ENCODE data around the gene TFEB. TPM values are rescaled to one million over a fixed set of nuclear protein-coding genes. Genes with fewer than 3 reads are reported as not detected.

TFEB gene
- total and polyA plus RNA-seq, 2 of the 8 experiments (the other 6 are each of a cell fraction or from before 2014, with no cell fraction given), result 2.3 to 6.7 TPM

DNA sequence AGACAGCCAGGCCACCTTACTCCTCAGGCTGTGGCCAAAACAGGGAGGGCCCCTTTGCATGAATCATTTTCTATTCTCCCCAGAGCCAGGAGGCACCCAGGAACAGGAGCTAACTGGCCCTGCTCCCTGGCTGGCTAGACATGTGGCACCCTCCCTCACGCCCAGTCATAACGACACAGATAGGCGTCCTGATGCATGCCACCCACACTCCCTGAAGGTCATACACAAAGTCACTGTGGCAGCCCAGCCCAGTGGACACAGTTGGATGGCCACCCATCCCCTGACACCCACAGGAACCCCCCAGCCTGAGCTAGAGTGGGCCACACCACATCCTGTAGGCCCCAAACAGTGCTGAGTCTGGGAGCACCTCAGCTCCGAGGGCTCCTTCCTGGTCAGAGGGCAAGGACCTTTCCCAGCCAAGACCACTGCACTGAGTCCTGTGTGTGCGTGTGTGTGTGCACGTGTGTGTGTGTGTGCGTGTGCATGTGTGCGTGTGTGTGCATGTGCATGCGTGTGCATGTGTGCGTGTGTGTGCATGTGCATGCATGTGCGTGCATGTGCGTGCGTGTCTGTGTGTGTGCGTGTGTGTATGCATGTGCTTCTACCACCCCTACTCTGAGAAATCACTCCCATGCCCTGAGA is 21.6 kb downstream of the TFEB start:
- H3K56ac ChIP-seq (replicated peaks; ENCODE audit: insufficient read length, low read depth, low read length), result no peak overlapping the region
- DNase-seq (ENCODE audit: low read depth in 1 of 2, low spot score in 2 of 2), result no peak
- peaks cover 4% of the 10 kb centered on the region; the same call in 1 of the 2 replicates for H3K23me2 ChIP-seq (ENCODE audit: low read depth, low read length)
- H3K27ac ChIP-seq (ENCODE audit: low read depth, low read length), result no peak overlapping the region
- peak overlapping the region; percentile 86; the same call in 1 of the 2 replicates for H2AK5ac ChIP-seq (ENCODE audit: low read depth, low read length)
- H3K9me3 ChIP-seq (ENCODE audit: insufficient read depth in 2 of 2, low read depth in 1 of 2, low read length in 1 of 2), result no peaks in the 10 kb centered on the region
- H4K91ac ChIP-seq (replicated peaks; ENCODE audit: insufficient read length, low read length), result no peak overlapping the region
- ChIA-PET CTCF (ENCODE audit: partially characterized antibody) (interaction anchor here (0.6 to 3.4 kb wide), 7 partner anchors 9 to 65 kb away, joined by 3 to 10 read pairs (median 3); no protein-coding TSS in a partner anchor), POLR2A (ENCODE audit: partially characterized antibody) (no interaction called here)
- no peak overlapping the region for H3K14ac ChIP-seq (ENCODE audit: insufficient read length)
- H3K18ac ChIP-seq (ENCODE audit: extremely low read depth, low read length), result no peak overlapping the region; the same call in 1 of the 2 replicates
- H3K36me3 ChIP-seq (ENCODE audit: control insufficient read depth in 2 of 4, insufficient read depth in 4 of 4, low read length in 3 of 4), result no peaks in the 10 kb centered on the region
- H4K5ac ChIP-seq (ENCODE audit: insufficient read length, low read depth, low read length), result no peak overlapping the region
- H2BK120ac ChIP-seq (replicated peaks; ENCODE audit: low read depth, low read length), result no peak overlapping the region
- no peak overlapping the region for H2AFZ ChIP-seq (ENCODE audit: low read length)
- no peaks in the 10 kb centered on the region for H3K79me1 ChIP-seq (ENCODE audit: low read depth, low read length)
- no peak for FAIRE-seq
- peak overlapping the region; percentile 43; the same call in 1 of the 2 replicates for H2BK12ac ChIP-seq (ENCODE audit: low read depth, low read length)
- no peaks in the 10 kb centered on the region; a peak in 1 of 7 replicates for H3K27me3 ChIP-seq (replicated peaks in 1 of 4; ENCODE audit: control insufficient read depth in 3 of 4, extremely low read depth in 1 of 4, insufficient read depth in 3 of 4, low read length in 3 of 4)
- peaks cover 0 to 3% (median 0%) of the 10 kb centered on the region in 4 experiments; a peak in 1 of 7 replicates for H3K4me1 ChIP-seq (replicated peaks in 1 of 4; ENCODE audit: control insufficient read depth in 3 of 4, insufficient read depth in 4 of 4, low read length in 3 of 4)
- H2BK5ac ChIP-seq (ENCODE audit: low read depth, low read length), result no peak overlapping the region
- peaks cover 0 to 2% of the 10 kb centered on the region in 2 experiments for H4K20me1 ChIP-seq (replicated peaks in 1 of 2; ENCODE audit: control insufficient read depth in 1 of 2, insufficient read depth in 2 of 2, low read length in 2 of 2)
- no peak overlapping the region for H3K9ac ChIP-seq (replicated peaks in 1 of 4; ENCODE audit: extremely low read depth in 1 of 4, low read depth in 3 of 4, low read length in 3 of 4)
- no peak overlapping the region for H3K4me2 ChIP-seq (ENCODE audit: insufficient read depth in 1 of 2, low read depth in 2 of 2, low read length in 2 of 2)
- no peaks in the 10 kb centered on the region for H3K79me2 ChIP-seq (ENCODE audit: control insufficient read depth in 1 of 2, insufficient read depth in 2 of 2, low read length in 2 of 2)
- H2BK15ac ChIP-seq (ENCODE audit: low read length), result peak overlapping the region; percentile 88; the same call in 1 of the 2 replicates
- H4K8ac ChIP-seq (ENCODE audit: extremely low read depth, insufficient read depth, low read length), result no peak overlapping the region
- H3K4me3 ChIP-seq (ENCODE audit: extremely low read depth in 1 of 4, insufficient read depth in 2 of 4, low read depth in 3 of 4, low read length in 4 of 4), result no peak overlapping the region
- 81% methylated on average over 14 of the region's 14 CpGs; no CpG with 5 or more reads in 1 of the 2 experiments for WGBS, 2 experiments (ENCODE audit: extremely low coverage in 1 of 2, insufficient coverage in 1 of 2, insufficient read length in 1 of 2, insufficient replicate concordance in 2 of 2, low coverage in 1 of 2, low lambda C conversion rate in 2 of 2, missing lambda C conversion rate in 1 of 2)
- no peak overlapping the region for H3K4ac ChIP-seq (replicated peaks; ENCODE audit: insufficient read length, low read depth, low read length)
- H2BK20ac ChIP-seq (ENCODE audit: low read length), result no peak overlapping the region
- H3K23ac ChIP-seq (ENCODE audit: insufficient read length), result no peak overlapping the region
- TF ChIP-seq KDM1A (IDR thresholded peaks at IDR 0.05; ENCODE audit: borderline replicate concordance, low read length) (no peak), NANOG (IDR thresholded peaks at IDR 0.05; ENCODE audit: insufficient read depth, low read depth, low read length, poor library complexity, severe bottlenecking) (no peak), EGR1 (IDR thresholded peaks at IDR 0.05; ENCODE audit: borderline replicate concordance, low read depth, low read length) (no peak), RAD21 (IDR thresholded peaks at IDR 0.05 in 1 of 2, conservative IDR thresholded peaks at IDR 0.05 in 1 of 2; ENCODE audit: low read depth in 2 of 2, low read length in 2 of 2) (no peak), SP2 (IDR thresholded peaks at IDR 0.05; ENCODE audit: low read length) (no peak), POU5F1 (IDR thresholded peaks at IDR 0.05; ENCODE audit: low read depth, low read length) (no peak), NRF1 (IDR thresholded peaks at IDR 0.05; ENCODE audit: low read depth, low read length) (no peak), CEBPB (IDR thresholded peaks at IDR 0.05; ENCODE audit: low read depth, low read length) (no peak)
- TF ChIP-seq, protein P1, sequence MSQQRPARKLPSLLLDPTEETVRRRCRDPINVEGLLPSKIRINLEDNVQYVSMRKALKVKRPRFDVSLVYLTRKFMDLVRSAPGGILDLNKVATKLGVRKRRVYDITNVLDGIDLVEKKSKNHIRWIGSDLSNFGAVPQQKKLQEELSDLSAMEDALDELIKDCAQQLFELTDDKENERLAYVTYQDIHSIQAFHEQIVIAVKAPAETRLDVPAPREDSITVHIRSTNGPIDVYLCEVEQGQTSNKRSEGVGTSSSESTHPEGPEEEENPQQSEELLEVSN (IDR thresholded peaks at IDR 0.05), result no peak
- TF ChIP-seq, protein P2, sequence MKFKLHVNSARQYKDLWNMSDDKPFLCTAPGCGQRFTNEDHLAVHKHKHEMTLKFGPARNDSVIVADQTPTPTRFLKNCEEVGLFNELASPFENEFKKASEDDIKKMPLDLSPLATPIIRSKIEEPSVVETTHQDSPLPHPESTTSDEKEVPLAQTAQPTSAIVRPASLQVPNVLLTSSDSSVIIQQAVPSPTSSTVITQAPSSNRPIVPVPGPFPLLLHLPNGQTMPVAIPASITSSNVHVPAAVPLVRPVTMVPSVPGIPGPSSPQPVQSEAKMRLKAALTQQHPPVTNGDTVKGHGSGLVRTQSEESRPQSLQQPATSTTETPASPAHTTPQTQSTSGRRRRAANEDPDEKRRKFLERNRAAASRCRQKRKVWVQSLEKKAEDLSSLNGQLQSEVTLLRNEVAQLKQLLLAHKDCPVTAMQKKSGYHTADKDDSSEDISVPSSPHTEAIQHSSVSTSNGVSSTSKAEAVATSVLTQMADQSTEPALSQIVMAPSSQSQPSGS (IDR thresholded peaks at IDR 0.05; ENCODE audit: low read length), result no peak
